Fibroblast of lung (primary cell): ENCODE measurements around the gene LMO7. TPM values are rescaled to one million over a fixed set of nuclear protein-coding genes. Genes with fewer than 3 reads are reported as not detected.
A peak's percentile ranks its signal among the peaks of the same experiment; 100 is the strongest.
"Not testable (repeated sequence)": the region's sequence is repeated elsewhere in the genome, so short reads cannot be mapped to it uniquely, and the experiment has no call there.

ENCODE experiments used
- DNase-seq, 2 donors: peaks; one replicate each; pipeline versions ENCODE4 v3.0.0 to v3.0.0-alpha.2; 2010; ENCODE audit warnings: low read depth in 2 of 2
- H2AFZ ChIP-seq: 2 replicates; pipeline ENCODE4 v1.5.1; 2012; ENCODE audit warnings: low read length, control low read depth, inconsistent platforms
- H3K27ac ChIP-seq: 2 replicates; pipeline ENCODE4 v1.5.1; 2011; ENCODE audit warnings: low read length, control low read depth; ENCODE audit not compliant: insufficient read depth
- H3K27me3 ChIP-seq: 2 replicates; pipeline ENCODE4 v1.5.1; 2011; ENCODE audit warnings: mild to moderate bottlenecking, low read length; ENCODE audit not compliant: control insufficient read depth, insufficient read depth
- H3K36me3 ChIP-seq: 2 replicates; pipeline ENCODE4 v1.5.1; 2011; ENCODE audit warnings: low read length; ENCODE audit not compliant: control insufficient read depth, insufficient read depth
- H3K4me1 ChIP-seq: 2 replicates; pipeline ENCODE4 v1.5.1; 2011; ENCODE audit warnings: low read length; ENCODE audit not compliant: control insufficient read depth, insufficient read depth; ENCODE audit errors: extremely low read depth
- H3K4me2 ChIP-seq: 2 replicates; pipeline ENCODE4 v1.5.1; 2011; ENCODE audit warnings: low read length, control low read depth; ENCODE audit not compliant: insufficient read depth; ENCODE audit errors: extremely low read depth
- H3K4me3 ChIP-seq, 4 experiments: fragments of 200-600 bp in 1 of 4; sonication (generic) in 1 of 4; replicated peaks in 1 of 4; 2 replicates each; pipeline ENCODE4 v1.5.1; 2011 to 2016; ENCODE audit warnings: low read length in 4 of 4, low read depth in 3 of 4, mild to moderate bottlenecking in 3 of 4, control low read depth in 2 of 4, inconsistent platforms in 1 of 4, mixed read lengths in 1 of 4; ENCODE audit not compliant: insufficient read depth in 1 of 4; ENCODE audit errors: control extremely low read depth in 1 of 4
- H3K79me2 ChIP-seq: 2 replicates; pipeline ENCODE4 v1.5.1; 2012; ENCODE audit warnings: mild to moderate bottlenecking, low read length, inconsistent platforms; ENCODE audit not compliant: control insufficient read depth, insufficient read depth
- H3K9ac ChIP-seq: 2 replicates; pipeline ENCODE4 v1.5.1; 2011; ENCODE audit warnings: mild to moderate bottlenecking, low read length, control low read depth; ENCODE audit not compliant: insufficient read depth
- H3K9me3 ChIP-seq: 2 replicates; pipeline ENCODE4 v1.5.1; 2012; ENCODE audit warnings: low read depth, low read length; ENCODE audit not compliant: control insufficient read depth, insufficient read depth
- H4K20me1 ChIP-seq: 2 replicates; pipeline ENCODE4 v1.5.1; 2011; ENCODE audit warnings: low read length; ENCODE audit not compliant: control insufficient read depth, insufficient read depth; ENCODE audit errors: extremely low read depth
- CTCF ChIP-seq, 2 donors: IDR thresholded peaks in 1 of 2; conservative IDR thresholded peaks in 1 of 2; 1 replicate in 1 of 2; 2 replicates in 1 of 2; pipeline ENCODE4 v1.5.1; 2011 to 2012; ENCODE audit warnings: low read length in 2 of 2, control low read depth in 1 of 2, inconsistent platforms in 1 of 2, low read depth in 1 of 2, mild to moderate bottlenecking in 1 of 2
- EZH2 ChIP-seq: IDR thresholded peaks from 2 replicates; pipeline ENCODE4 v1.5.1; 2012; ENCODE audit warnings: low read length, control low read depth, mild to moderate bottlenecking; ENCODE audit errors: missing control alignments
- polyA plus RNA-seq, 2 donors: library from polyadenylated mRNA; depleted of rRNA in 1 of 2; stranded (reverse) in 1 of 2; unstranded in 1 of 2; fragments of >200 nt; gene quantifications; 2 replicates each; pipeline ENCODE4 v1.2.1, GENCODE V29; 2011 to 2012; ENCODE audit warnings: missing spikeins in 1 of 2
- total RNA-seq: library from RNA; depleted of rRNA; stranded (reverse); fragments of >200 nt; gene quantifications from 2 replicates; pipeline ENCODE4 v1.2.1, GENCODE V29; 2014

The LMO7 gene
- total and polyA plus RNA-seq, 2 donors (not counting 1 experiment from before 2014, with no cell fraction given): 71.9 to 226 TPM

GRCh38 chr13:75675421-75675820, 39.3 kb downstream of the LMO7 start:
- Histone ChIP-seq H3K36me3 (no peaks in the 10 kb centered on the region), H3K27ac (peak overlapping the region; percentile 63), H3K4me1 (peaks cover 8% of the 10 kb centered on the region), H2AFZ (no peak overlapping the region), H3K4me2 (peak overlapping the region; percentile 90), H4K20me1 (no peaks in the 10 kb centered on the region), H3K4me3 (peak overlapping the region in 2 of 4 experiments; percentile 38 to 41), H3K79me2 (peaks cover 81% of the 10 kb centered on the region), H3K9ac (no peak overlapping the region), H3K9me3 (no peaks in the 10 kb centered on the region), H3K27me3 (no peaks in the 10 kb centered on the region)
- DNase-seq: peak in 1 of 2 donors; percentile 28
- TF ChIP-seq EZH2: no peak
- TF ChIP-seq CTCF (conservative IDR thresholded peaks at IDR 0.05 in 1 of 2, IDR thresholded peaks at IDR 0.05 in 1 of 2; ENCODE audit: low read depth in 1 of 2, low read length in 2 of 2): no peak

- no peak overlapping the region for H3K4me3 ChIP-seq
- no peak for DNase-seq
- no peak overlapping the region for H2AFZ ChIP-seq
- H3K27ac ChIP-seq: no peak overlapping the region
- no peak overlapping the region for H3K4me2 ChIP-seq
- no peaks in the 10 kb centered on the region for H3K27me3 ChIP-seq
- H3K79me2 ChIP-seq: peaks cover 85% of the 10 kb centered on the region
- H4K20me1 ChIP-seq: no peaks in the 10 kb centered on the region
- H3K9ac ChIP-seq: no peak overlapping the region
- H3K4me1 ChIP-seq: peaks cover 8% of the 10 kb centered on the region
- no peak for TF ChIP-seq CTCF (conservative IDR thresholded peaks at IDR 0.05 in 1 of 2, IDR thresholded peaks at IDR 0.05 in 1 of 2; ENCODE audit: low read depth in 1 of 2, low read length in 2 of 2)
- TF ChIP-seq EZH2: no peak
- no peaks in the 10 kb centered on the region for H3K36me3 ChIP-seq
- no peaks in the 10 kb centered on the region for H3K9me3 ChIP-seq
Observed at GRCh38 chr13:75679459-75679858, 43.3 kb downstream of the LMO7 start.

- Histone ChIP-seq H3K4me1 (peaks cover 11% of the 10 kb centered on the region), H3K79me2 (peaks cover 80% of the 10 kb centered on the region)
- H3K4me3 ChIP-seq, DNase-seq, H3K27ac ChIP-seq, H3K36me3 ChIP-seq, H2AFZ ChIP-seq, H3K4me2 ChIP-seq, H3K27me3 ChIP-seq, H3K9me3 ChIP-seq, H4K20me1 ChIP-seq, H3K9ac ChIP-seq: not testable (repeated sequence)
Observed at GRCh38 chr13:75680251-75680650, 44.1 kb downstream of the LMO7 start.
